GM21825 (cell line): Measurements from ENCODE around the gene RIN3.

ENCODE experiments used
- ATAC-seq: cut with Tn5 transposase; IDR thresholded peaks from one replicate; pipeline ENCODE4 v1.9.1; 2021; ENCODE audit warnings: mild to moderate bottlenecking, moderate library complexity; ENCODE audit not compliant: unreplicated experiment

RIN3 gene

DNA sequence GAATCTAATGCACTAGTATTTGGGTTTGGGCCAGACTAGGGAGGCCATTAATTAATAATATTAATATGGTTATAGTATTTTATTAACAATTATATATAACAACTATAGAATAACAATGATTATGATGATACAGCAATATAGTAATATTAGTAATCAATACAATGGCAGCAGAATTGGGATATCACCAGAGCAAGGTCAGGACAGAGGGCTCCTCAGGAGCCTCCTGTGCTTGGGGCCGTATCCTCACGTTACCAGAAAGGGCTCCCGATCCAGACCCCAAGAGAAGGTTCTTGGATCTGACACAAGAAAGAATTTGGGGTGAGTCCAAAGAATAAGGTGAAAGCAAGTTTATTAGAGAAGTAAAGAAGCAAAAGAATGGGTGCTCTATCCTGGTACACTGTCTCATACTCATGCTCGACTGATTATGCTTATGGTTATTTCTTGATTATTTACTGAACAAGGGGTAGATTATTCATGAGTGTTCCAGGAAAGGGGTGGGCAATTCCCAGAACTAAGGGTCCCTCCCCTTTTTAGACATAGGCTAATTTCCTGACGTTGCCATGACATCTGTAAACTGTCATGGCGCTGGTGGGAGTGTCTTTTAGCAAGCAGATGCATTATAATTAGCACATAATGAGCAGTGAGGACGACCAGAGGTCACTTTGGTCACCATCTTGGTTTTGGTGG, 61.6 kb downstream of the RIN3 start:
- ATAC-seq, result no peak

DNA sequence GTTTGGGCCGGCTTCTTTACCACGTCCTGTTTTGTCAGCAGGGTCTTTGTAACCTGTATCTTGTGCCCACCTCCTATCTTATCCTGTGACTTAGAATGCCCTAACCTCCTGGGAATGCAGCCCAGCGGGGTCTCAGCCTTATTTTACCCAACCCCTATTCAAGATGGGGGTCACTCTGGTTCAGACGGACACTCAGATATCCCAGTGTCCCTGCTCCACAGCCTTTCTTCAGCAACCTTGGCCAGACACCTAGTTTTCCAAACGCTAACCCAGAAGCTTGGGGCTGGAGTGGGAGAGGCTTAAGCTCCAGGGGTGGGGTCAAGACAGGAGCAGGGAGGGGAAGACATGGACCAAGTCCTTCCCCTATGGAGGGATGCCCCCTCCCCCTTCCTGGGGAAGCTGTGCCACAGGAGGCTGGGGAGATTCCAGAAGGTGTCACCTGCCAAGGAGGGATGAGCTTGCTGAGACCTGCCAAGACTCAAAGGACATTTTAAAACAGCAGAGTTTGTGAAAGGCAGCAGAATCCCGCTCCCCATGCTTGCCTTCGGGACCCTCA, 62.2 kb downstream of the RIN3 start:
- ATAC-seq, result no peak

DNA sequence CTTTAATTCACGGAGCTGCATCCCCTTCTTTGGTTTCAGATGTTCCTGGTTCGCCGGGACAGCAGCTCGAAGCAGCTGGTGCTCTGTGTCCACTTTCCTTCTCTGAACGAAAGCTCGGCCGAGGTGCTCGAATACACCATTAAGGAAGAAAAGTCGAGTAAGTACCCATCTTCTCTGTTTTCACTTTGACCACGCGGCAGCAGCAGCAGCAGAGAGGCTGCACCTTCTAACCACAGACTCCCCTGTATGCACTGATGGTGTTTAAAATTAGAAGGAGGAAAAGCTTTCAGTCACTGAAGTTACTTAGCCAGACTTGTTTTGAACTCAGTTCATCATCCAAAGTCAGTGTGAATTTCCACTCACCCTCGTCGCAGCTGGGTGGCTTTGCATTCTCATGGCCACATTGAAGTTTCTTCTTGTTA, 63.8 kb downstream of the RIN3 start:
- ATAC-seq, result peak; percentile 65

DNA sequence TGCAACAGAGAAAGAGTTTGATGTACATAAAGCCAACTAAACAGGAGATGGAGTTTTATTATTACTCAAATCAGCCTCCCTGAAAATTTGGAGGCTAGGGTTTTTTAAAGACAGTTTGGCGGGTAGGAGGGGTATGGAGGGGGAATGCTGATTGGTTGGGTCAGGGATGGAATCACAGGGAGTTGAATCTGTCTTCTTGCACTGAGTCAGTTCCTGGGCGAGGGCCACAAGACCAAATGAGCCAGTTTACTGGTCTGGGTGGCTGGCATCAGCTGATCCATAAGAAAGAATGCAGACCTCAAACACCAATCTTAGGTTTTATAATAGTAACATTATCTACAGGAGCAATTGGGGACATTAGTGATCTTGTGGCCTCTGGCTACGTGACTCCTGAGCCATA, 64.9 kb downstream of the RIN3 start:
- no peak for ATAC-seq

DNA sequence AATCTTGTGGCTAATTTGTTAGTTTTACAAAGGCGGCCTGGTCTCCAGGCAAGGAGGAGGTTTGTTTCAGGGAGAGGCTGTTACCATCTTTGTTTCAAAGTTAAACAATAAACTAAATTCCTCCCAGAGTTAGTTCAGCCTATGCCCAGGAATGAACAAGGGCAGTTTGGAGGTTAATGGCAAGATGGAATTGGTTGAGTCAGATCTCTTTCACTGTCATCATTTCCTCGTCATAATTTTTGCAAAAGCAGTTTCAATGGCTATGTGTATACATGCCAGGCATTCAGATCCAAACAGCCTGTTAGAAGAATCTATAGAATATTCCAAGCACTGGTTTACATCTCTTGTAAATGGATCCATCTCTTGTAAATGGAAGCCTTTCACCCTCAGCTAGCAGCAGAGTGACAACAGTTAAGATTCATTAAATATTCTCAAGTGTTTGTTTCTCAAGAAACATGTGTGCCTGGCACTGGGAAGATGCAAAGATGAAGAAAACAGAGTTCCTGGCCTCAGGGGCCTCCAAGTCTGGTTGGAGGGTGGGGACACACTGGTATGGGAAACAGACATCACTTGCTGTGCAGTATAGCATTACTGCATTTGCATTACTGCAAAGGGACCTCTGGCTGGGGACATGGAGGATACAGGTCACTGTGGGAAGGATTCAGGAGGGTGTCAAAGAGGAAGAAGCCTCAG, 65.8 kb downstream of the RIN3 start:
- ATAC-seq, result no peak

DNA sequence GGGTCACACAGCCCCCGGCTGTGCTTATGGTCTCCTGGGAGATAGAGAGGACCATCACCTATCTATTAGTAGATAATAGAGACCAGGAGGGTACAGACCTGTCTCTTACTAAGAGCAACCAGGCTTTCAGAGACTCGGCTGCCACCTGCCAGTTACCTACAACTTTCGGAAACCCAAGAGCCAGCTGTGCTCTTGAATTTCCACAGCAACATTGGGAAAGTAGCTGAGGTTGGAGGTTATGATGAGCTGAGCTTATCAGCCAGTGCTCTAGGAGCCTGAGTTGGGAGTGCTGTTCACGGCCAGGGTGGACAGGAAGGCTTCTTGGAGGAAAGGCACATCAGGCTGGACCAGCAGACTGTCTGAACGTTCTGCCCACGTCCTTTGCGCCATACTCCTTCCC, 67.6 kb downstream of the RIN3 start:
- ATAC-seq, result no peak

DNA sequence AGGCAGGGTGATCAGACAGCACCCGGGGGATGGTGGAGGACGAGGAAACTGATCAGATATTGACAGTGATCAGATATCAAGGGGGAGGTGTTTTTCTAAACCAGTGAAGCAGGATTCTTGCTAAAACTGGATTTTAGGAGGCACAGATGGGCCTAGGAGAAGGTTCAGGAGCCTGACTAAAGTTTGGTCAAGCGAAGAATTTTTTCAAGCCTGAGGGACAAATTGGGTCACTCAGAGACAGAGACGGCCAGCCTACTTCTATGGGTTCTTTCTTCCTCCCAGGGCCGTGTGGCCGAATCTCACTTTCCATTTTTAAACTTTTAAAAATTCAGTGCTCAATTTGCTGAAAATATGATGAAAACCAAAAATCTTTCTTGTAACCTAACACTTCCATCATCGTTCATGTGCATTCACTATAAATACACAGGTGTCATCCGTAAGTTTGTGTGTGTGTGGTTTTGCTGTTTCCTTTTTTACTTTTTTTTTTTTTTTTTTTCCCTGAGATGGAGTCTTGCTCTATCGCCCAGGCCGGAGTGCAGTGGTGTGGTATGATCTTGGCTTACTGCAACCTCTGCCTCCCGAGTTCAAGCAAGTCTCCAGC, 68.5 kb downstream of the RIN3 start:
- no peak for ATAC-seq

DNA sequence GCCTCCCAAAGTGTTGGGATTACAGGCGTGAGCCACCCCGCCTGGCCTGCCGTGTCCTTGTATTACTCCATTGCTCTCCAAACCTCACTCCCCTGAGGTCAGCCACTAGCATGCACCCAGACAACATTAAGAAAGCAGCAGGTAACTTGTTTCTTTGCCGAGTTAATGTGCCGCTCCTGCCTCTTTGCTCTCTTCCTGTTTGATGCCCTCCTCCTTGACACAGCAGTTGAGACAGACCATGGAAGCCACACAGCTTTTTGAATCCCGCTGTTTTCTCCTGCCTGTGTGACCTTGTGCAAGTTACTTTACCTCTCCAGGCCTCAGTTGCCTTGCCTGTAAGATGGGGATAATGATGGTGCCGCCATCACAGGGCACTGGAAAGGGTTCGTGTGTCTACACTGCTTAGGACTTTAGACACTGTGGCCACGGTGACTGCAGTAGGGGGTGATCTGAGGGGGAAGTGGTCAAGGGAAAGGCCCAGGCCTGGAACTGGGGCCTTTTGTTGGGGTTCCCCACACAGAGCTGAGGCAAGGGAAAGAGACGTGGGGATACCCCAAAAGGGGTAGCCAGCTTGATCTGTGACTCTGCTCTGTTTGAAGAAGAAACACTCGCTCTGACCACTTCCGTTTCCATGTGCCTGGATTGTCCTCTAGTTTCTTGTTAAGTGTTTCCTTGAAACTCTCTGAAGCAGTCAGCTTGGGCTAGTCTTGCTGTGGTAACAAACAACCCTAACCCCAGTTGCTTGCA, 69.3 kb downstream of the RIN3 start:
- peak; percentile 46 for ATAC-seq

DNA sequence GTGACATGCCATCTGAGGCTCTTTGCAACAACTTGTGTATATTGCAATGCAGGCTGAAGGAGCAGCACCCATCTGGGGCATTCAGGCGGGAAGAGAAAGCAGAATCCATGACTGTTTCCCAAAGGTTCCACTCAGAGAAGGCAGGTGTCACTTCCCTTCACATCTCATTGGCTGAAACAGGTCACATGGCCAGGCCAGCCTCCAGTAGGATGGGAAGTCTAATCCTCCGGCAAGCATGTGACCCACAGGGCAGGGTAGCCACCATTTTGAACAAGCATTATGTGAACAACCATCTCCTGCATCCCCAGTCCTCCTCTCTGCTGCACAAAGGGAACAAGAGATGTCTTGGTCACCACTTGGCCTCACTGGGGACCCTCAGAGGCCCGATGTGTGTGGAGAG, 70.6 kb downstream of the RIN3 start:
- no peak for ATAC-seq

DNA sequence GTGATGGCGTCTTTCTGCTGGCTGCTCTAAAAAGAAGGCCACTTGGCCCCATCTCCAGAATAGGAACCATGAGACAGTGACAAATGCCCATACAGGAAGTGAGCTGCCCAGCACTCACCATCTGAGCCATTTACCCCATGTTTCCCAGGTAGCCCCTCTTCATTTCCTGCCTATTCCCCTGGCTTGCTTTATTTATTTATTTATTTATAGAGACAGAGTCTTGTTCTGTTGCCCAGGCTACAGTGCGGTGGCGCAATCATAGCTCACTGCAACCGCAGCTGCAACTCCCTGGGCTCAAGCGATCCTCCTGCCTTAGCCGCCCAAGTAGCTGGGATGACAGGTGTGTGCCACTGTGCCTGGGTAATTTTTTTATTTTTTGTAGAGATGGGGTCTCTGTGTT, 71.2 kb downstream of the RIN3 start:
- ATAC-seq, result no peak

DNA sequence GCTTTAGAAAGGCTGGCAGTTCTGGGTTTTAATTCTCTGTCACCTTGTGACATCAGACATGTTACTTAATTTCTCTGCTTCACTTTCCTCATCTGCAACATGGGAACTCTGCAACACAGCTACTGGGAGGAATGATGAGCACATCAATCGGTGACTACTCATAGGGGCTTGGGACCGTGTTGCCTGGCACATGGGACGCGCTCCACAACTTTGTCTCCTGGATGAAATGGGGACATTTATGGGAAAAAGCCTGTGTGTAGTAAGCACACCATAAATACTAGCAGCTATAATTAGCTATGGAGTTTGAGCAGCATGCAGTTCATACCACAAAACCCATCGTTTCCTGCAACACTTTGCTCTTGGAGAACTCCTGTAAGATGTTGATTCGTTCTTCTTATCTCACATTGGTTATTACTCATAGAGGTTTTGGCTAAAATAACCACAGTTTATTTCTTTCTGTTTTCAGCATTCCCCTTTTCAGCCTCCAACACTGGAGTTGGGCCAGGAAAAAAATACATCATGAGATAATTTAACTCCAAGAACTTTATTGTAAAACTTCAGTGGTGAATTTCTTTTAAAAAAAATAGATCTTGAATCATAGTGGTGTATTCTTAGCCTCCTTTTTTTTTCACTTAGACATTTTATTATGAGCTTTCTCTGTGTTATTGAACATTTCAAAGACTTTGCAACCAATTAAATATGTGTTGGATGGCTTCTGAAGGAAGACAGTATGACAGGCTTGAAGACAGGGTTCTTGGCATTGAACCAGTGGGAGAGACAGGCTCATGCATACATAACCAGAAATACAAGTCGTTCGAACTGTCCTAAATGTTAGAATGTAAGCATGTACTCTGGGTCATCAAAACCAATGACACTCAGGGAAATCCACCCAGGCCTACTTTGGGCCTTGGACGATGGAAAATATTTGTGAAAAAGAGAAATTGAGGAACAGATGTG, 72.7 kb downstream of the RIN3 start:
- no peak for ATAC-seq

DNA sequence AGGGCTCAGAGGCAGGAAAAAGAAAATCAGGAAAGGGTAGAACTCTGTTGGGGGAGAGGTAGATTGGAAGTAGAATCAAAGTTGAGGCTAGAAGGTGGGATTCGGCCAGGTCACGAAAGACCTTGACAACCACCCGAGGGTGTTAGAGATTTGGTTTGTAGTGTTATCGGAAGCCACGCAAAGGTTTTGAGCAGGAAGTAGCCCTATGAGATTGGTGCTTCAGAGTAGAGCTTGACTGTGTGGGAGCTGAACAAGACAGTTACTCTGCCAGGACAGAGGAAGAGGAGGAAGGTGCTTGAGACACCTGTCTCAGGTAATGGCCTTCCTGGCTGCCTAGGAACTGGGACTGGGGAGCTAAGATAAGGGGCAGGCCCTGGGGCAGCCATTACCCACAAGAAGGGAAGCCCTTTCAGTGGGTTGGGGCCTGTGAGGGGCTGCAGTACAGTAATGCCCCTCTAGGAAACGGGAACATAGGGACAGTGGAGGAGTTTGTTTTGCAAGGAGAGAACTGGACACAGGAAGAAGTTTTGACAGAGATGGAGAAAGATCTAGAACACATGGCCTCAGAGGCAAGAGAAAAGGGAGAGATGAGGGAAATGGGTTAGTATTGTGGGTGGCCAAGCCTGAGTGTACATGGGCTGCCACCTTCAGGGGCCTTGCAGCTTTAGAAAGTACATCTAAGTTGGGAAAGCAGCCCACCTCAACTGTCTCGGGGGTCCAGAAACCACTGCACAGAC, 73.5 kb downstream of the RIN3 start:
- ATAC-seq, result no peak

DNA sequence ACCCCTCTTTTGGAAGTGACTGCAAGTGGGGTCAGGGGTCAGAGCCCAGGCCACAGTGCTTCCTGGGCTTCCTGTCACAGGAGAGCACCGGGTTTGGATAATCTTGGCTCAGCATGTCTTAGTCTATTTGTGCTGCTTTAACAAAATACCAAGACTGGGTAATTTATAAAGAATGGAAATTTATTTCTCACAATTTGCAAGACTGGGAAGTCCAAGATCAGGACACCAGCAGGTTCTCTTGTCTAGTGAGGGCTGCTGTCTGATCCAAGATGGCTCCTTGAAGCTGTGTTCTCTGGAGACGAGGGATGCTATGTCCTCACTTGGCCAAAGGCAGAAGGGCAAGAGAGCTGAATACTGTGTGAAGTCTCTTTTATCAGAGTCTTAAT, 74.1 kb downstream of the RIN3 start:
- no peak for ATAC-seq

DNA sequence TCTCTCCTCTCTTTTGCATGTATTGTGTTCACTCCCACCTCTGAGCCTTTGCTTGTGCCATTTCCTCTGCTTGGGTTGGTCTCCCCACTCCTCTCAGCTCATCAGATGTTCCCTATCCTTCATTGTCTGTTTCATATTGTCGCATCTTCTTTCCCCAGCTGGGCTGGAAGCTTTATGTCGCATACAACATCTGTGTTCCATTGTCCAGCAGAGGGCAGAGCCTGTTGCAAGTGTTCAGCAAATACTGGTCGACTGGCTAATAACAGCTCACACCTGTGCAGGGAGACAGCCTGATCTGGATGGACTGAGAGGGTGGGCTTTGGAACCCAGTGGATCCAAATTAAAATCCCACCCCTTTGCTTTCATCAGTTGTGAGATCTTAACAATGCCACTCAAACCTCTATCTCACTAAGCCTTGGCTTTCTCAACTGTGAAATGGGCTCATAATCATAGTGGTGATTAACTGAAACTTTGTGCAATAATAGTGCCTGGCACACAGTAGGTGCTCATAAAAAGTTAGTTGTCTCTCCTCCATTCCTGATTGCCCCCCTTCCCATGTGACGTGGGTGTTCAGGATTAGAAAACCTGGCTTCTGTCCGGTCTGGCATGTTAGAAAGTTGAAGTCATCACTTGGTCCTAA, 75.8 kb downstream of the RIN3 start:
- ATAC-seq, result no peak

DNA sequence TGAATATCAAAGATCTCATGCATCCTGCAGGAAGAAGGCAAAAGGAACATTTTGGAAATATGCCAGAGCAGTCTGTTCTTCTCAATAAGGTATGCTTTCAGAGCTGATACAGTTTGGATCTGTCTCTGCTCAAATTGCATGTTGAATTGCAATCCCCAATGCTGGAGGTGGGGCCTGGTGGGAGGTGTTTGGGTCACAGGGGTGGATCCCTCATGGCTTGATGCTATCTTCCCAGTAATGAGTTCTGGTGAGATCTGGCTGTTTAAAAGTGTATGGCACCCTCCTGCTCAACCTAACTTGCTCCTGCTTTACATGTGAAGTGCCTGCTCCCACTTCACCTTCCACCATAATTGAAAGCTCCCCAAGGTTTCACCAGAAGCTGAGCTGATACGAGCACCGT, 76.6 kb downstream of the RIN3 start:
- ATAC-seq, result no peak

DNA sequence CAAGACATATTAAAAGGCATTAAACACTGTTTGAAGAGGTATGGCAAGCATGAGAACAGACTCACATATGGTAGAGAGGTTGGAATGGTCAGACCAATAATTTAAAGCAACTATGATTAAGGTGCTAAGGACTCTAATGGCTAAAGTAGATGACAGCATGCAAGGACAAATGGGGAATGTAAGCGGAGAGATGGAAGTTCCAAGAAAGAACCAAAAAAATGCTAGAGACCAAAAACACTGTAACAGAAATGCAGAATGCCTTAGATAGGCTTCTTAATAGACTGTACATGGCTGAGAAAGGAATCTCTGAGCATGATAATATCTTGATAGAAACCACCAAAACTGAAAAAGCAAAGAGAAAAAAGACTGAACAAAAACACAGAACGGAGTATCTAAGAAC, 77.4 kb downstream of the RIN3 start:
- ATAC-seq, result no peak

DNA sequence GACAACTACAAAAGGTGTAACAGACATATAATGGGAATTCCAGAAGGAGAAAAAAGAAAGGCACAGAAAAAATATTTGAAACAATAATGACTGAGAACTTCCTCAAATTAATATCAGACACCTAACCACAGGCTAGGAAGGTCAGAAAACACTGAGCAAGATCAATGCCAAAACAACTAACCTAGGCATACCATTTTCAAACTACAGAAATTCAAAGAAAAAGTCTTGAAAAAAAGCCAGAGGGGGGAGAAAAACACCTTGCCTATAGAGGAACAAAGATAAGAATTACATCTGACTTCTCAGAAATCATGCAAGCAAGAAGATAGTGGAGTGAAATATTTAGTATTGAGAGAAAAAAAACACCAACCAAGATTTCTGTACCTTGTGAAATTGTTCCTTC, 77.8 kb downstream of the RIN3 start:
- ATAC-seq, result no peak

DNA sequence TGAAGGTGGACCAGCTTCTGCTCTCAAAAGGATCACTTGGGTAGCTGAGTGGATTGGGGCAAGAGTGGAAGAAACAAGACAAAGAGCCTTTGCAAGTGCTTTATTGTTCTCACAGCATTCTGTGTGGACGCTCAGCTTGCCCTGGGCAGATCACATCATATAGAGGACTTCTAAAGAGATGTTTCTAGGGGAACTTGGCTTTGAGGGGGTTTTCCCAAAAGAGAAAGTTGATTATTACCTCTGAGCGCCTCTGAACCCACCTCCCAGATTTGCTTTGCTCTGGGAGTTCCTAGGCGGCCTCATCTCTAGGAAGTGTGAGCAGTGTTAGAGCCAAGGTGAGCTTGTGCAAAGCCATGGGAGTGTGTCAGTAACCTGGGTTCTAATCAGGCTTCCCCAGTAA, 81.7 kb downstream of the RIN3 start:
- ATAC-seq, result no peak

DNA sequence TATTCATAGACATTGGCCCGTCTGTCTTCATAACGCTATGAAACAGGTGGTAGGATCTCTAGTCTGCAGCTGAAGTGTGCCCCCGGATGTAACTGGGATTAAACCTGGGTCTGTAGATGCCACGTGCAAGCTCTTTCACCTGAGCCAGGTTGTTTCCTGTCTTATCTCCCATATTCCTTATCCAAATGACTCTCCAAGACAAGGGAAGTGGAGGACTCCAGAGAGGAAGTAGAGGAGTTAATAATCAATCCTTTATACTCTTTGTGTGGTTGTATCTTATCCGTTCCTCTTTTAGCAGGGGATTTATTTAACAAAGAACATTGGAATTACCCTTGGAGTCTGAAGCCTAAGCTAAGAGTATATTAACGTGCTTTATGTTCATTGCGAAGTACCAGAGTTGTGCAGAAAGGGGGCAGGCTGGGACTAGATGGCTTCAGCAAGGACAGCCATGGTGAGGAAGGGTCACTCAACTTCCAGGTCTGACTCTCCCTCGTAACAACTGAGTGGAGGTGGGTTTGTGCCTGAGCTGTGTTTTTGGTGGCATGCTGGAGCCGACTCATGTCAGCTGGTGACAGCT, 82.8 kb downstream of the RIN3 start:
- ATAC-seq, result no peak
